Measurements from ENCODE around the gene ANKRD10. TPM values are rescaled to one million over a fixed set of nuclear protein-coding genes. Genes with fewer than 3 reads are reported as not detected.

The ANKRD10 gene
- total RNA-seq, 2 experiments from 2014 or later = 127 to 129 TPM

- Mint-ChIP-seq H3K36me3 (ENCODE audit: low read depth) (peaks cover 12% of the 10 kb centered on the region), H3K4me3 (no peak overlapping the region), H3K4me1 (peaks cover 20% of the 10 kb centered on the region), H3K27ac (no peak overlapping the region), H3K9me3 (no peaks in the 10 kb centered on the region), H3K27me3 (no peaks in the 10 kb centered on the region)
- CTCF ChIA-PET = no interaction called here
- POLR2A ChIA-PET = interaction anchor here (1.0 to 1.2 kb wide), 2 partner anchors 19 to 29 kb away, joined by 3 read pairs; partner anchors contain the start of gene ANKRD10
- DNase-seq = no peak
Observed at GRCh38 chr13:110885966-110886869, 28.7 kb downstream of the ANKRD10 start.

- peaks cover 12% of the 10 kb centered on the region for H3K36me3 Mint-ChIP-seq (ENCODE audit: low read depth)
- POLR2A ChIA-PET = interaction anchor here (0.9 to 1.0 kb wide), 3 partner anchors 20 to 222 kb away, joined by 3 to 4 read pairs (median 3); partner anchors contain the start of gene ANKRD10
Observed at GRCh38 chr13:110885516-110885915, 29.4 kb downstream of the ANKRD10 start.

GRCh38 chr13:110884517-110884916 lies 30.4 kb downstream of the ANKRD10 start:
- POLR2A ChIA-PET = interaction anchor here (1.0 to 1.7 kb wide), 3 partner anchors 9 to 221 kb away, joined by 3 to 5 read pairs (median 4); partner anchors contain the start of gene ANKRD10
- H3K36me3 Mint-ChIP-seq (ENCODE audit: low read depth) = peaks cover 15% of the 10 kb centered on the region
- CTCF ChIA-PET = interaction anchor here (1.4 kb wide), 1 partner anchor 183 kb away, joined by 5 read pairs; no protein-coding TSS in a partner anchor
- H3K9me3 Mint-ChIP-seq = no peaks in the 10 kb centered on the region
- no peak overlapping the region for H3K4me3 Mint-ChIP-seq
- no peak overlapping the region for H3K27ac Mint-ChIP-seq
- no peaks in the 10 kb centered on the region for H3K27me3 Mint-ChIP-seq
- DNase-seq = no peak
- H3K4me1 Mint-ChIP-seq = peaks cover 20% of the 10 kb centered on the region

More at GRCh38 chr13:110885516-110885915, 29.4 kb downstream of the ANKRD10 start:
- Mint-ChIP-seq H3K27me3 (no peaks in the 10 kb centered on the region), H3K9me3 (no peaks in the 10 kb centered on the region), H3K4me1 (peaks cover 20% of the 10 kb centered on the region), H3K4me3 (no peak overlapping the region), H3K27ac (no peak overlapping the region)
- CTCF ChIA-PET = no interaction called here
- no peak for DNase-seq

- Mint-ChIP-seq H3K27me3 (no peaks in the 10 kb centered on the region), H3K9me3 (no peaks in the 10 kb centered on the region), H3K4me1 (peaks cover 20% of the 10 kb centered on the region), H3K27ac (no peak overlapping the region), H3K36me3 (ENCODE audit: low read depth) (peaks cover 12% of the 10 kb centered on the region), H3K4me3 (no peak overlapping the region)
- ChIA-PET POLR2A (interaction anchor here (1.1 to 1.7 kb wide), 2 partner anchors 10 to 31 kb away, joined by 4 to 5 read pairs; partner anchors contain the start of gene ANKRD10), CTCF (interaction anchor here (0.7 to 1.4 kb wide), 3 partner anchors 8 to 184 kb away, joined by 3 to 5 read pairs (median 3); no protein-coding TSS in a partner anchor)
- no peak for DNase-seq
Observed at GRCh38 chr13:110883542-110883941, 31.3 kb downstream of the ANKRD10 start.

- H3K4me1 Mint-ChIP-seq = peaks cover 20% of the 10 kb centered on the region
- DNase-seq = no peak
- no peak overlapping the region for H3K27ac Mint-ChIP-seq
- POLR2A ChIA-PET = interaction anchor here (1.7 kb wide), 1 partner anchor 32 kb away, joined by 5 read pairs; the partner anchor contains the start of gene ANKRD10
- H3K9me3 Mint-ChIP-seq = no peaks in the 10 kb centered on the region
- no peak overlapping the region for H3K4me3 Mint-ChIP-seq
- peaks cover 8% of the 10 kb centered on the region for H3K36me3 Mint-ChIP-seq (ENCODE audit: low read depth)
- H3K27me3 Mint-ChIP-seq = no peaks in the 10 kb centered on the region
- CTCF ChIA-PET = interaction anchor here (0.7 to 1.1 kb wide), 2 partner anchors 8 to 185 kb away, joined by 3 to 4 read pairs; no protein-coding TSS in a partner anchor
Observed at GRCh38 chr13:110882972-110883371, 31.9 kb downstream of the ANKRD10 start.

- H3K4me1 Mint-ChIP-seq = peaks cover 20% of the 10 kb centered on the region
- H3K9me3 Mint-ChIP-seq = no peaks in the 10 kb centered on the region
- H3K4me3 Mint-ChIP-seq = no peak overlapping the region
- CTCF ChIA-PET = interaction anchor here (1.1 kb wide), 1 partner anchor 186 kb away, joined by 4 read pairs; no protein-coding TSS in a partner anchor
- no peak for DNase-seq
- H3K27me3 Mint-ChIP-seq = no peaks in the 10 kb centered on the region
- peaks cover 6% of the 10 kb centered on the region for H3K36me3 Mint-ChIP-seq (ENCODE audit: low read depth)
- POLR2A ChIA-PET = no interaction called here
- no peak overlapping the region for H3K27ac Mint-ChIP-seq
Observed at GRCh38 chr13:110881839-110882627, 32.8 kb downstream of the ANKRD10 start.

GRCh38 chr13:110880627-110881026 lies 34.2 kb downstream of the ANKRD10 start:
- Mint-ChIP-seq H3K4me3 (no peak overlapping the region), H3K9me3 (no peaks in the 10 kb centered on the region), H3K4me1 (peaks cover 16% of the 10 kb centered on the region), H3K27ac (no peak overlapping the region), H3K36me3 (ENCODE audit: low read depth) (peaks cover 6% of the 10 kb centered on the region), H3K27me3 (no peaks in the 10 kb centered on the region)
- ChIA-PET POLR2A (no interaction called here), CTCF (no interaction called here)
- DNase-seq = no peak

- peaks cover 6% of the 10 kb centered on the region for H3K36me3 Mint-ChIP-seq (ENCODE audit: low read depth)
- no peaks in the 10 kb centered on the region for H3K9me3 Mint-ChIP-seq
- DNase-seq = no peak
- H3K4me3 Mint-ChIP-seq = no peak overlapping the region
- no peak overlapping the region for H3K27ac Mint-ChIP-seq
- peaks cover 5% of the 10 kb centered on the region for H3K27me3 Mint-ChIP-seq
- ChIA-PET POLR2A (interaction anchor here (0.9 kb wide), 1 partner anchor 34 kb away, joined by 3 read pairs; no protein-coding TSS in a partner anchor), CTCF (no interaction called here)
- H3K4me1 Mint-ChIP-seq = peaks cover 14% of the 10 kb centered on the region
Observed at GRCh38 chr13:110879482-110879881, 35.4 kb downstream of the ANKRD10 start.

- Mint-ChIP-seq H3K36me3 (ENCODE audit: low read depth) (peaks cover 6% of the 10 kb centered on the region), H3K9me3 (no peaks in the 10 kb centered on the region), H3K4me1 (peaks cover 7% of the 10 kb centered on the region), H3K4me3 (no peak overlapping the region), H3K27me3 (peaks cover 9% of the 10 kb centered on the region), H3K27ac (no peak overlapping the region)
- ChIA-PET CTCF (no interaction called here), POLR2A (no interaction called here)
- DNase-seq = no peak
Observed at GRCh38 chr13:110877737-110878258, 37.1 kb downstream of the ANKRD10 start.

GRCh38 chr13:110876609-110877008 lies 38.3 kb downstream of the ANKRD10 start:
- H3K27me3 Mint-ChIP-seq = peaks cover 11% of the 10 kb centered on the region
- no peak overlapping the region for H3K27ac Mint-ChIP-seq
- H3K4me3 Mint-ChIP-seq = no peak overlapping the region
- DNase-seq = no peak
- peaks cover 7% of the 10 kb centered on the region for H3K4me1 Mint-ChIP-seq
- POLR2A ChIA-PET = no interaction called here
- no peaks in the 10 kb centered on the region for H3K9me3 Mint-ChIP-seq
- peaks cover 6% of the 10 kb centered on the region for H3K36me3 Mint-ChIP-seq (ENCODE audit: low read depth)
- CTCF ChIA-PET = no interaction called here

GRCh38 chr13:110875241-110875640 lies 39.6 kb downstream of the ANKRD10 start:
- Mint-ChIP-seq H3K27me3 (peaks cover 23% of the 10 kb centered on the region), H3K9me3 (no peaks in the 10 kb centered on the region), H3K27ac (no peak overlapping the region), H3K36me3 (ENCODE audit: low read depth) (no peaks in the 10 kb centered on the region), H3K4me1 (peaks cover 12% of the 10 kb centered on the region), H3K4me3 (peak overlapping the region; percentile 66)
- POLR2A ChIA-PET = no interaction called here
- CTCF ChIA-PET = interaction anchor here (0.6 kb wide), 1 partner anchor 8 kb away, joined by 3 read pairs; no protein-coding TSS in a partner anchor
- no peak for DNase-seq

GRCh38 chr13:110874508-110874960 lies 40.3 kb downstream of the ANKRD10 start:
- peaks cover 19% of the 10 kb centered on the region for H3K4me1 Mint-ChIP-seq
- ChIA-PET CTCF (no interaction called here), POLR2A (no interaction called here)
- peak overlapping the region; percentile 66 for H3K4me3 Mint-ChIP-seq
- DNase-seq = peak; percentile 46
- H3K27ac Mint-ChIP-seq = no peak overlapping the region
- H3K27me3 Mint-ChIP-seq = peaks cover 30% of the 10 kb centered on the region
- H3K36me3 Mint-ChIP-seq (ENCODE audit: low read depth) = no peaks in the 10 kb centered on the region
- no peaks in the 10 kb centered on the region for H3K9me3 Mint-ChIP-seq

Data from activated CD4-positive, alpha-beta memory T cell treated with anti-CD3 and anti-CD28 coated beads, Interleukin-2, amount 10 ng/mL, durations not matched to agents 7 days and 5 days (primary cell).